ENCODE results near the gene TIMP2.

DNA sequence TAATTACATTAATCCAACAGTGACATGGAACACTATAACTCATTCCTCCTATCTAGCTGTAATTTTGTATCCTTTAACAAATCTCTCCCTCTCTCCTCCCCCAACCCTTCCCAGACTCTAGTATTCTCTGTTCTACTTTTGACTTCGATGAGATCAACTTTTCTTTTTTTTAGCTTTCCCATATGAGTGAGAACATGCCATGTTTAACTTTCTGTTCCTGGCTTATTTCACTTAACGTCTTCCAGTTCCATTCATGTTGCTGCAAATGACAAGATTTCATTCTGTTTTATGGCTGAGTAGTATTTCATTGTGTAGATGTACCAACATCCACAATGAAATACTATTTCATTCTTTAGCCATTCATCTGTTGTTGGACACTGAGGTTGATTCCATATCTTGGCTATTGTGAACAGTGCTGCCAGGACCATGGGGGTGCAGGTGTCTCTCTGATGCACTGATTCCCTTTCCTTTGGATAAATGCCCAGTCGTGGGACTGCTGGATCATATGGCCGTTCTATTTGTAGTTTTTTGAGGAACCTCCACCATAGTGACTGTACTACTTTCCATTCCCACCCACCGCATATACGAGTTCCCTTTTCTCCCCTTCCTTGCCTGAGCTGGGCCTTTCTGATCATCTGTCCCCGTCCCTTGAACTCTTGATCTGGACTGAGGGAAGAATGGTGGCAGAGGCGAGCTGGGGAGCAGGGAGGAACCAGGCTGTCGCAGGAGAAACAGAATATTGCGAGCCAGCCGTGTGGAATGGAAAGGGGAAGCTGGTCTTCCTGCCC, 14.5 kb downstream of the TIMP2 start:
- TF ChIP-seq POLR2A (IDR thresholded peaks at IDR 0.05; ENCODE audit: low read length) (no peak), GATA1 (IDR thresholded peaks at IDR 0.05; ENCODE audit: low read depth, low read length) (no peak)

Data from erythroblast (primary cell).